GM12878 (cell line): ENCODE measurements around the gene ROBO1. TPM values are rescaled to one million over a fixed set of nuclear protein-coding genes. Genes with fewer than 3 reads are reported as not detected.

Experiments used
- ATAC-seq: fragments of 200-7000 bp; cut with Tn5 transposase; 3 replicates; pipeline ENCODE4 v1.9.1; 2020; ENCODE audit warnings: mild to moderate bottlenecking, moderate library complexity
- BruUV-seq: library from RNA; stranded (reverse); fragments of 400-500 nt; replicated peaks from 2 replicates; lab custom pipeline; 2021; lab: Mats Ljungman, UMichigan
- CTCF ChIA-PET: fragments of 300-600 bp; sonication (Branson Sonifier 250); formaldehyde crosslinking; extraction: SDS; loops from one replicate; lab custom pipeline; 2021; ENCODE audit warnings: inconsistent platforms; lab: Yijun Ruan, JAX
- POLR2A ChIA-PET: fragments of 350-600 bp; formaldehyde crosslinking; extraction: SDS; loops from one replicate; lab custom pipeline; 2021; ENCODE audit warnings: inconsistent platforms; lab: Charles Lee
- RAD21 ChIA-PET: fragments of 300-600 bp; sonication (Branson Sonifier 250); formaldehyde crosslinking; loops from one replicate; lab custom pipeline; 2023; ENCODE audit warnings: antibody characterized with exemption; ENCODE audit not compliant: unreplicated experiment; lab: Charles Lee
- SMC1A ChIA-PET: fragments of 300-600 bp; sonication (Branson Sonifier 250); formaldehyde crosslinking; loops from one replicate; lab custom pipeline; 2023; ENCODE audit not compliant: unreplicated experiment, uncharacterized antibody; lab: Charles Lee
- DNase-seq: peaks from one replicate; pipeline ENCODE4 v3.0.0-alpha.2; 2011; ENCODE audit warnings: low read depth, low spot score
- FAIRE-seq: peaks from 3 replicates; lab custom pipeline; 2011; peaks lifted over from hg19 to GRCh38; lab: Jason Lieb, UNC
- H2AFZ ChIP-seq: 2 replicates; pipeline ENCODE4 v1.6.0; 2011; ENCODE audit warnings: low read depth, low read length, control low read depth; ENCODE audit not compliant: control insufficient read depth
- H3K27ac ChIP-seq: 2 replicates; pipeline ENCODE4 v1.5.1; 2011; ENCODE audit warnings: control low read depth; ENCODE audit not compliant: control insufficient read depth, insufficient read depth
- H3K27me3 ChIP-seq, 2 experiments: replicated peaks in 1 of 2; 2 replicates each; pipeline versions ENCODE4 v1.6.0 to v1.6.1; 2011; ENCODE audit warnings: low read length in 1 of 2; ENCODE audit not compliant: control insufficient read depth in 2 of 2, insufficient read depth in 2 of 2
- H3K36me3 ChIP-seq, 2 experiments: 2 replicates each; pipeline ENCODE4 v1.5.1; 2011; ENCODE audit warnings: low read length in 1 of 2; ENCODE audit not compliant: control insufficient read depth in 2 of 2, insufficient read depth in 2 of 2
- H3K4me1 ChIP-seq: 2 replicates; pipeline ENCODE4 v1.6.1; 2011; ENCODE audit warnings: mild to moderate bottlenecking, low read length, moderate library complexity, mixed read lengths; ENCODE audit not compliant: control insufficient read depth, insufficient read depth
- H3K4me2 ChIP-seq: 2 replicates; pipeline ENCODE4 v1.6.0; 2011; ENCODE audit warnings: control low read depth; ENCODE audit not compliant: control insufficient read depth, insufficient read depth
- H3K4me3 ChIP-seq: fragments of 200-600 bp; sonication (generic); 2 replicates; pipeline ENCODE4 v1.5.1; 2016
- H3K79me2 ChIP-seq: 2 replicates; pipeline ENCODE4 v1.6.0; 2011; ENCODE audit warnings: low read length; ENCODE audit not compliant: control insufficient read depth, insufficient read depth
- H3K9ac ChIP-seq: 2 replicates; pipeline ENCODE4 v1.8.0; 2011; ENCODE audit warnings: low read length, control low read depth, mixed read lengths; ENCODE audit not compliant: control insufficient read depth, insufficient read depth
- H3K9me3 ChIP-seq: replicated peaks from 3 replicates; pipeline ENCODE4 v1.5.1; 2011; ENCODE audit warnings: mild to moderate bottlenecking, low read length; ENCODE audit not compliant: control insufficient read depth, insufficient read depth
- H4K20me1 ChIP-seq: 2 replicates; pipeline ENCODE4 v1.6.0; 2011; ENCODE audit not compliant: control insufficient read depth, insufficient read depth
- BMI1 ChIP-seq: fragments of 450-650 bp; IDR thresholded peaks from 2 replicates; pipeline ENCODE4 v1.6.1; 2016; ENCODE audit warnings: mild to moderate bottlenecking, moderate library complexity, borderline replicate concordance
- CBX5 ChIP-seq: sonication (generic); IDR thresholded peaks from 2 replicates; pipeline ENCODE4 v1.6.1; 2016; ENCODE audit warnings: low read depth, moderate library complexity, mild to moderate bottlenecking, inconsistent platforms
- FOS ChIP-seq: IDR thresholded peaks from 3 replicates; pipeline ENCODE4 v1.6.1; 2011; ENCODE audit warnings: borderline replicate concordance; ENCODE audit not compliant: insufficient read length; ENCODE audit errors: extremely low read depth
- MYB ChIP-seq: fragments of 150-350 bp; IDR thresholded peaks from 2 replicates; pipeline ENCODE4 v1.6.1; 2014; ENCODE audit warnings: mild to moderate bottlenecking, low read depth, low read length, borderline replicate concordance
- NFYB ChIP-seq: IDR thresholded peaks from 2 replicates; pipeline ENCODE4 v1.6.1; 2011; ENCODE audit warnings: low read depth, mild to moderate bottlenecking, low read length, improper control_type of control experiment, moderate library complexity; ENCODE audit not compliant: insufficient read depth
- NR2F1 ChIP-seq: fragments of 450-650 bp; conservative IDR thresholded peaks from 2 replicates; pipeline ENCODE4 v1.6.1; 2017; ENCODE audit warnings: mild to moderate bottlenecking
- PML ChIP-seq: IDR thresholded peaks from 2 replicates; pipeline ENCODE4 v1.6.1; 2012; ENCODE audit warnings: low read length, inconsistent platforms
- RELA ChIP-seq: fragments of 450-650 bp; IDR thresholded peaks from 2 replicates; pipeline ENCODE4 v1.8.0; 2014; ENCODE audit warnings: borderline replicate concordance; ENCODE audit not compliant: partially characterized antibody
- TCF3 ChIP-seq: IDR thresholded peaks from 2 replicates; pipeline ENCODE4 v1.6.1; 2012; ENCODE audit warnings: low read depth, mild to moderate bottlenecking, low read length, borderline replicate concordance; ENCODE audit not compliant: insufficient read depth
- YBX1 ChIP-seq: fragments of 450-650 bp; IDR thresholded peaks from 2 replicates; pipeline ENCODE4 v1.6.1; 2016; ENCODE audit warnings: antibody characterized with exemption
- ZBED1 ChIP-seq: IDR thresholded peaks from 2 replicates; pipeline ENCODE4 v1.6.1; 2016; ENCODE audit warnings: borderline replicate concordance
- ZNF384 ChIP-seq: IDR thresholded peaks from 2 replicates; pipeline ENCODE4 v1.6.1; 2012; ENCODE audit warnings: low read depth, mild to moderate bottlenecking, low read length, improper control_type of control experiment, borderline replicate concordance
- WGBS: methylation state at CpG from one replicate; pipeline ENCODE4 v1.1.6; 2016; ENCODE audit warnings: low lambda C conversion rate; ENCODE audit not compliant: insufficient replicate concordance, insufficient coverage; ENCODE audit errors: missing lambda C conversion rate; 5-methylcytosine and 5-hydroxymethylcytosine counted together
- in situ Hi-C: fragments of 300-500 bp; cut with MboI; formaldehyde crosslinking; loops from 9 replicates; pipeline ENCODE4 v1.14.3; 2018; ENCODE audit warnings: mixed read lengths
- intact Hi-C: fragments of 100-400 bp; cut with micrococcal nuclease; formaldehyde crosslinking; loops from one replicate; pipeline ENCODE4 v1.14.2; 2022; ENCODE audit not compliant: unreplicated experiment
- polyA plus RNA-seq, 11 experiments: library from polyadenylated mRNA; depleted of rRNA in 4 of 11; unstranded in 6 of 11; stranded (reverse) in 5 of 11; fragments of >200 nt; fragmentation: Nextera tagmentation in 4 of 11; fragmentation: Illumina TruSeq in 1 of 11; extraction: Ambion mirVana in 4 of 11; extraction: Trizol in 1 of 11; gene quantifications; 1 replicate in 1 of 11; 2 replicates in 10 of 11; pipeline versions ENCODE4 v1.2.1 to v1.2.3, GENCODE V29; 2011 to 2016; ENCODE audit warnings: inconsistent platforms in 2 of 11, missing spikeins in 2 of 11, low read depth in 1 of 11
- total RNA-seq, 4 experiments: library from RNA; depleted of rRNA in 3 of 4; stranded (reverse); fragments of >200 nt in 3 of 4; fragmentation: Illumina TruSeq in 1 of 4; extraction: Trizol in 1 of 4; gene quantifications; 2 replicates each; pipeline versions ENCODE4 v1.2.1 to v1.2.3, GENCODE V29; 2013 to 2021
- TF ChIP-seq, protein P1 (sequence below): fragments of 450-650 bp; IDR thresholded peaks from 2 replicates; pipeline ENCODE4 v1.6.1; 2014; ENCODE audit warnings: mild to moderate bottlenecking
- TF ChIP-seq, protein P2 (sequence below): fragments of 450-650 bp; IDR thresholded peaks from 2 replicates; pipeline ENCODE4 v1.6.1; 2018; ENCODE audit warnings: mild to moderate bottlenecking, low read depth, moderate library complexity; ENCODE audit not compliant: partially characterized antibody
- TF ChIP-seq, protein P3 (sequence below): fragments of 450-650 bp; IDR thresholded peaks from 2 replicates; pipeline ENCODE4 v1.6.1; 2017; ENCODE audit warnings: borderline replicate concordance
- TF ChIP-seq, protein P4 (sequence below): IDR thresholded peaks from 2 replicates; pipeline ENCODE4 v1.6.1; 2012; ENCODE audit warnings: low read depth, low read length, improper control_type of control experiment

The ROBO1 gene
- total and polyA plus RNA-seq, 10 of the 15 experiments (the other 5 are each of a cell fraction or from before 2014, with no cell fraction given): 0.29 to 46.5 (median 1.2) TPM

- DNase-seq (no peak), ATAC-seq (no peak), FAIRE-seq (no peak)
- Histone ChIP-seq H3K79me2 (no peaks in the 10 kb centered on the region; the same call in 1 of the 2 replicates), H3K9ac (no peak overlapping the region), H3K4me1 (no peaks in the 10 kb centered on the region), H3K36me3 (no peaks in the 10 kb centered on the region), H4K20me1 (no peaks in the 10 kb centered on the region), H2AFZ (no peak overlapping the region), H3K9me3 (no peaks in the 10 kb centered on the region), H3K4me3 (no peak overlapping the region), H3K27me3 (no peaks in the 10 kb centered on the region), H3K27ac (no peak overlapping the region), H3K4me2 (no peak overlapping the region)
- ChIA-PET SMC1A (interaction anchor here (0.6 to 1.4 kb wide), 8 partner anchors 10 to 264 kb away, joined by 3 to 5 read pairs (median 4); no protein-coding TSS in a partner anchor), CTCF (interaction anchor here (1.0 to 1.1 kb wide), 2 partner anchors 12 to 320 kb away, joined by 3 read pairs; no protein-coding TSS in a partner anchor), POLR2A (no interaction called here), RAD21 (interaction anchor here (0.9 to 3.3 kb wide), 7 partner anchors 13 to 325 kb away, joined by 3 to 9 read pairs (median 4); no protein-coding TSS in a partner anchor)
- intact Hi-C loops: loop anchor here (5.0 kb wide), 1 partner anchor 329 kb away; no protein-coding TSS in a partner anchor
- BruUV-seq: no TSS peak
- in situ Hi-C loops: no loop called here
- TF ChIP-seq, protein P1, sequence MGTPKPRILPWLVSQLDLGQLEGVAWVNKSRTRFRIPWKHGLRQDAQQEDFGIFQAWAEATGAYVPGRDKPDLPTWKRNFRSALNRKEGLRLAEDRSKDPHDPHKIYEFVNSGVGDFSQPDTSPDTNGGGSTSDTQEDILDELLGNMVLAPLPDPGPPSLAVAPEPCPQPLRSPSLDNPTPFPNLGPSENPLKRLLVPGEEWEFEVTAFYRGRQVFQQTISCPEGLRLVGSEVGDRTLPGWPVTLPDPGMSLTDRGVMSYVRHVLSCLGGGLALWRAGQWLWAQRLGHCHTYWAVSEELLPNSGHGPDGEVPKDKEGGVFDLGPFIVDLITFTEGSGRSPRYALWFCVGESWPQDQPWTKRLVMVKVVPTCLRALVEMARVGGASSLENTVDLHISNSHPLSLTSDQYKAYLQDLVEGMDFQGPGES: no peak
- TF ChIP-seq, protein P2, sequence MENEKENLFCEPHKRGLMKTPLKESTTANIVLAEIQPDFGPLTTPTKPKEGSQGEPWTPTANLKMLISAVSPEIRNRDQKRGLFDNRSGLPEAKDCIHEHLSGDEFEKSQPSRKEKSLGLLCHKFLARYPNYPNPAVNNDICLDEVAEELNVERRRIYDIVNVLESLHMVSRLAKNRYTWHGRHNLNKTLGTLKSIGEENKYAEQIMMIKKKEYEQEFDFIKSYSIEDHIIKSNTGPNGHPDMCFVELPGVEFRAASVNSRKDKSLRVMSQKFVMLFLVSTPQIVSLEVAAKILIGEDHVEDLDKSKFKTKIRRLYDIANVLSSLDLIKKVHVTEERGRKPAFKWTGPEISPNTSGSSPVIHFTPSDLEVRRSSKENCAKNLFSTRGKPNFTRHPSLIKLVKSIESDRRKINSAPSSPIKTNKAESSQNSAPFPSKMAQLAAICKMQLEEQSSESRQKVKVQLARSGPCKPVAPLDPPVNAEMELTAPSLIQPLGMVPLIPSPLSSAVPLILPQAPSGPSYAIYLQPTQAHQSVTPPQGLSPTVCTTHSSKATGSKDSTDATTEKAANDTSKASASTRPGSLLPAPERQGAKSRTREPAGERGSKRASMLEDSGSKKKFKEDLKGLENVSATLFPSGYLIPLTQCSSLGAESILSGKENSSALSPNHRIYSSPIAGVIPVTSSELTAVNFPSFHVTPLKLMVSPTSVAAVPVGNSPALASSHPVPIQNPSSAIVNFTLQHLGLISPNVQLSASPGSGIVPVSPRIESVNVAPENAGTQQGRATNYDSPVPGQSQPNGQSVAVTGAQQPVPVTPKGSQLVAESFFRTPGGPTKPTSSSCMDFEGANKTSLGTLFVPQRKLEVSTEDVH: no peak
- TF ChIP-seq YBX1 (no peak), ZNF384 (no peak), RELA (no peak), MYB (no peak), PML (no peak), FOS (no peak), NR2F1 (no peak), CBX5 (no peak), ZBED1 (no peak), NFYB (no peak), TCF3 (no peak), BMI1 (no peak)
- TF ChIP-seq, protein P3, sequence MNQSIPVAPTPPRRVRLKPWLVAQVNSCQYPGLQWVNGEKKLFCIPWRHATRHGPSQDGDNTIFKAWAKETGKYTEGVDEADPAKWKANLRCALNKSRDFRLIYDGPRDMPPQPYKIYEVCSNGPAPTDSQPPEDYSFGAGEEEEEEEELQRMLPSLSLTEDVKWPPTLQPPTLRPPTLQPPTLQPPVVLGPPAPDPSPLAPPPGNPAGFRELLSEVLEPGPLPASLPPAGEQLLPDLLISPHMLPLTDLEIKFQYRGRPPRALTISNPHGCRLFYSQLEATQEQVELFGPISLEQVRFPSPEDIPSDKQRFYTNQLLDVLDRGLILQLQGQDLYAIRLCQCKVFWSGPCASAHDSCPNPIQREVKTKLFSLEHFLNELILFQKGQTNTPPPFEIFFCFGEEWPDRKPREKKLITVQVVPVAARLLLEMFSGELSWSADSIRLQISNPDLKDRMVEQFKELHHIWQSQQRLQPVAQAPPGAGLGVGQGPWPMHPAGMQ: no peak
- TF ChIP-seq, protein P4, sequence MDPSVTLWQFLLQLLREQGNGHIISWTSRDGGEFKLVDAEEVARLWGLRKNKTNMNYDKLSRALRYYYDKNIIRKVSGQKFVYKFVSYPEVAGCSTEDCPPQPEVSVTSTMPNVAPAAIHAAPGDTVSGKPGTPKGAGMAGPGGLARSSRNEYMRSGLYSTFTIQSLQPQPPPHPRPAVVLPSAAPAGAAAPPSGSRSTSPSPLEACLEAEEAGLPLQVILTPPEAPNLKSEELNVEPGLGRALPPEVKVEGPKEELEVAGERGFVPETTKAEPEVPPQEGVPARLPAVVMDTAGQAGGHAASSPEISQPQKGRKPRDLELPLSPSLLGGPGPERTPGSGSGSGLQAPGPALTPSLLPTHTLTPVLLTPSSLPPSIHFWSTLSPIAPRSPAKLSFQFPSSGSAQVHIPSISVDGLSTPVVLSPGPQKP: no peak
- WGBS: 26% methylated on average over 2 of the region's 2 CpGs
These were observed 781.8 kb downstream of the ROBO1 start for GRCh38 chr3:78985981-78986380.
